IMR-90 (cell line): ENCODE measurements around the gene PGLYRP2. TPM values are rescaled to one million over a fixed set of nuclear protein-coding genes. Genes with fewer than 3 reads are reported as not detected.

ENCODE experiments used
- ATAC-seq: fragments of 200-7000 bp; cut with Tn5 transposase; 2 replicates; pipeline ENCODE4 v1.9.1; 2020; ENCODE audit warnings: low read depth, mild to moderate bottlenecking, moderate library complexity
- BruUV-seq: library from RNA; stranded (reverse); fragments of 400-500 nt; replicated peaks from 2 replicates; lab custom pipeline; 2021; lab: Mats Ljungman, UMichigan
- CTCF ChIA-PET: fragments of 300-600 bp; formaldehyde crosslinking; extraction: SDS; loops from one replicate; lab custom pipeline; 2021; ENCODE audit warnings: antibody characterized with exemption; lab: Yijun Ruan, JAX
- POLR2A ChIA-PET: fragments of 300-600 bp; sonication (Branson Sonifier 250); formaldehyde crosslinking; loops from one replicate; lab custom pipeline; 2022; ENCODE audit warnings: antibody characterized with exemption; ENCODE audit not compliant: unreplicated experiment; lab: Charles Lee
- DNase-seq: peaks from one replicate; pipeline ENCODE4 v3.0.0; 2013
- H2AFZ ChIP-seq: replicated peaks from 2 replicates; pipeline ENCODE3; 2013; ENCODE audit warnings: low read length, mild to moderate bottlenecking; ENCODE audit not compliant: poor library complexity
- H2AK5ac ChIP-seq: 2 replicates; pipeline ENCODE4 v1.6.1; 2013; ENCODE audit warnings: low read depth, low read length, inconsistent platforms
- H2AK9ac ChIP-seq: replicated peaks from 2 replicates; pipeline ENCODE3; 2013; ENCODE audit warnings: mild to moderate bottlenecking, low read depth, low read length, moderate library complexity; ENCODE audit not compliant: poor library complexity
- H2BK120ac ChIP-seq: 2 replicates; pipeline ENCODE4 v1.6.1; 2013; ENCODE audit warnings: low read depth, low read length, inconsistent platforms
- H2BK15ac ChIP-seq: 3 replicates; pipeline ENCODE4 v1.6.1; 2013; ENCODE audit warnings: low read depth, low read length, inconsistent platforms
- H2BK20ac ChIP-seq: 2 replicates; pipeline ENCODE4 v1.6.1; 2013; ENCODE audit warnings: low read depth, mild to moderate bottlenecking, inconsistent platforms, low read length, moderate library complexity
- H2BK5ac ChIP-seq: 2 replicates; pipeline ENCODE4 v1.6.1; 2013; ENCODE audit warnings: mild to moderate bottlenecking, low read depth, low read length, inconsistent platforms; ENCODE audit not compliant: poor library complexity, severe bottlenecking
- H3K14ac ChIP-seq: replicated peaks from 2 replicates; pipeline ENCODE4 v1.6.1; 2013; ENCODE audit warnings: low read depth, low read length, inconsistent platforms
- H3K18ac ChIP-seq: 2 replicates; pipeline ENCODE4 v1.6.1; 2013; ENCODE audit warnings: low read depth, low read length, control low read depth
- H3K23ac ChIP-seq: 2 replicates; pipeline ENCODE4 v1.6.1; 2013; ENCODE audit warnings: low read depth, low read length, inconsistent platforms
- H3K27ac ChIP-seq: 2 replicates; pipeline ENCODE4 v1.5.1; 2013; ENCODE audit warnings: mild to moderate bottlenecking, control low read depth, low read length; ENCODE audit not compliant: insufficient read depth
- H3K27me3 ChIP-seq: 2 replicates; pipeline ENCODE4 v1.6.1; 2013; ENCODE audit warnings: low read length; ENCODE audit not compliant: control insufficient read depth, insufficient read depth
- H3K36me3 ChIP-seq: 2 replicates; pipeline ENCODE4 v1.6.1; 2013; ENCODE audit warnings: low read length, mixed read lengths; ENCODE audit not compliant: control insufficient read depth, insufficient read depth
- H3K4ac ChIP-seq: 2 replicates; pipeline ENCODE4 v1.6.1; 2013; ENCODE audit warnings: low read depth, low read length, inconsistent platforms
- H3K4me1 ChIP-seq: 2 replicates; pipeline ENCODE4 v1.6.1; 2013; ENCODE audit warnings: low read length, mixed read lengths; ENCODE audit not compliant: control insufficient read depth, insufficient read depth
- H3K4me2 ChIP-seq: 2 replicates; pipeline ENCODE4 v1.6.1; 2013; ENCODE audit warnings: low read depth, mild to moderate bottlenecking, control low read depth, low read length, moderate library complexity
- H3K4me3 ChIP-seq: 2 replicates; pipeline ENCODE4 v1.5.1; 2013; ENCODE audit warnings: low read depth, mild to moderate bottlenecking, control low read depth, low read length, moderate library complexity; ENCODE audit not compliant: insufficient read depth
- H3K56ac ChIP-seq: 2 replicates; pipeline ENCODE4 v1.6.1; 2013; ENCODE audit warnings: low read length, inconsistent platforms; ENCODE audit not compliant: insufficient read depth; ENCODE audit errors: extremely low read depth
- H3K79me1 ChIP-seq, 2 experiments: 2 replicates each; pipeline ENCODE4 v1.6.1; 2013; ENCODE audit warnings: low read length in 2 of 2, inconsistent platforms in 1 of 2, low read depth in 1 of 2
- H3K9ac ChIP-seq: 2 replicates; pipeline ENCODE4 v1.6.1; 2013; ENCODE audit warnings: low read depth, low read length, control low read depth
- H3K9me1 ChIP-seq: 2 replicates; pipeline ENCODE4 v1.6.1; 2013; ENCODE audit warnings: low read length, inconsistent platforms; ENCODE audit not compliant: insufficient read depth
- H3K9me3 ChIP-seq: 2 replicates; pipeline ENCODE4 v1.6.1; 2013; ENCODE audit warnings: low read length; ENCODE audit not compliant: control insufficient read depth, insufficient read depth
- H4K20me1 ChIP-seq: 2 replicates; pipeline ENCODE4 v1.6.1; 2013; ENCODE audit warnings: low read length, inconsistent platforms; ENCODE audit not compliant: insufficient read depth
- H4K5ac ChIP-seq: 2 replicates; pipeline ENCODE4 v1.6.1; 2013; ENCODE audit warnings: mild to moderate bottlenecking, low read depth, low read length, control low read depth
- H4K8ac ChIP-seq, 2 experiments: 2 replicates each; pipeline ENCODE4 v1.6.1; 2013; ENCODE audit warnings: low read depth in 2 of 2, low read length in 2 of 2, control low read depth in 1 of 2, inconsistent platforms in 1 of 2
- H4K91ac ChIP-seq: 2 replicates; pipeline ENCODE4 v1.6.1; 2013; ENCODE audit warnings: low read depth, low read length, inconsistent platforms; ENCODE audit not compliant: insufficient read depth
- MAFK ChIP-seq: IDR thresholded peaks from 2 replicates; pipeline ENCODE4 v1.6.1; 2012; ENCODE audit warnings: low read depth, low read length, improper control_type of control experiment
- MAZ ChIP-seq: IDR thresholded peaks from 2 replicates; pipeline ENCODE4 v1.6.1; 2012; ENCODE audit warnings: low read depth, mild to moderate bottlenecking, low read length, improper control_type of control experiment, moderate library complexity, borderline replicate concordance
- POLR2A ChIP-seq: IDR thresholded peaks from 2 replicates; pipeline ENCODE4 v1.6.1; 2012; ENCODE audit warnings: mild to moderate bottlenecking, low read depth, low read length
- WGBS, 2 experiments: methylation state at CpG; one replicate each; pipeline versions ENCODE4 v1.1.5 to v1.1.7; 2013; ENCODE audit warnings: missing lambda C conversion rate in 2 of 2; ENCODE audit not compliant: insufficient read length in 1 of 2; ENCODE audit errors: extremely low coverage in 2 of 2; 5-methylcytosine and 5-hydroxymethylcytosine counted together
- dilution Hi-C: fragments of 300-500 bp; cut with HindIII; formaldehyde crosslinking; loops from one replicate; pipeline ENCODE4 v1.14.3; 2018; ENCODE audit warnings: low sequenced_read_pairs; ENCODE audit not compliant: unreplicated experiment
- in situ Hi-C: fragments of 300-500 bp; cut with MboI; formaldehyde crosslinking; loops from 3 replicates; pipeline ENCODE4 v1.14.3; 2019; ENCODE audit warnings: low sequenced_read_pairs, inconsistent platforms, mixed read lengths
- intact Hi-C: fragments of 100-400 bp; cut with micrococcal nuclease; formaldehyde crosslinking; loops from 2 replicates; pipeline ENCODE4 v1.10.0; 2022
- polyA plus RNA-seq, 3 experiments: library from polyadenylated mRNA; depleted of rRNA; stranded (reverse); fragments of >200 nt; gene quantifications; 2 replicates each; pipeline ENCODE4 v1.2.3, GENCODE V29; 2012; ENCODE audit warnings: low replicate concordance in 1 of 3
- total RNA-seq: library from RNA; depleted of rRNA; stranded (reverse); fragments of >200 nt; gene quantifications from 2 replicates; pipeline ENCODE4 v1.2.3, GENCODE V29; 2012

The PGLYRP2 gene
- total and polyA plus RNA-seq, 2 of the 4 experiments (the other 2 are of a cell fraction) = not detected

- Histone ChIP-seq H3K27me3 (peaks cover 33% of the 10 kb centered on the region), H3K18ac (no peak within 1 kb of the TSS), H3K23ac (no peak within 1 kb of the TSS), H3K4me1 (no peaks in the 10 kb centered on the region; the same call in 1 of the 2 replicates), H3K4me2 (no peak within 1 kb of the TSS), H2BK20ac (no peak within 1 kb of the TSS), H2AK9ac (no peak within 1 kb of the TSS), H2BK15ac (no peak within 1 kb of the TSS), H4K5ac (no peak within 1 kb of the TSS), H3K27ac (no peak within 1 kb of the TSS), H3K36me3 (no peaks in the 10 kb centered on the region), H3K9ac (no peak within 1 kb of the TSS), H4K8ac (no peak within 1 kb of the TSS), H2AFZ (peak within 1 kb of the TSS; percentile 61), H3K9me3 (no peaks in the 10 kb centered on the region), H4K91ac (no peak within 1 kb of the TSS), H3K9me1 (no peaks in the 10 kb centered on the region), H2BK120ac (no peak within 1 kb of the TSS), H3K79me1 (no peaks in the 10 kb centered on the region), H2AK5ac (no peak within 1 kb of the TSS), H3K4ac (no peak within 1 kb of the TSS), H3K4me3 (no peak within 1 kb of the TSS), H4K20me1 (no peaks in the 10 kb centered on the region), H2BK5ac (no peak within 1 kb of the TSS), H3K56ac (no peak within 1 kb of the TSS), H3K14ac (no peak within 1 kb of the TSS)
- CTCF ChIA-PET = no interaction called here
- in situ Hi-C loops (loop anchor here (5.0 kb wide), 1 partner anchor 88 kb away; no protein-coding TSS in a partner anchor), intact Hi-C loops (no loop called here), dilution Hi-C loops (no loop called here)
- TF ChIP-seq MAZ (no peak), POLR2A (no peak), MAFK (peak; percentile 20; the same call in 1 of the 2 replicates)
- BruUV-seq = no TSS peak
- POLR2A ChIA-PET = no interaction called here
- DNase-seq = no peak
- no peak for ATAC-seq
- WGBS, 2 experiments = no CpG with 5 or more reads among the region's 17 CpGs
Measured at GRCh38 chr19:15464394-15465385, 14.6 kb downstream of the PGLYRP2 start, which contains the start of gene RASAL3. Gene RASAL3, minus strand, starts transcription at chr19:15464544. Its CDS starts 186 bp downstream, at chr19:15464358.
